Stimulated activated CD4-positive, alpha-beta T cell treated with anti-CD3 and anti-CD28 coated beads, Interleukin-2, amount 100 ng/mL, for 4 hours (primary cell): Measurements from ENCODE around the gene RAI14.
"Not testable (repeated sequence)": the region's sequence is repeated elsewhere in the genome, so short reads cannot be mapped to it uniquely, and the experiment has no call there.

Experiments used
- DNase-seq: peaks from one replicate; pipeline ENCODE4 v3.0.0-alpha.2; 2020; ENCODE audit warnings: low read depth

RAI14 gene

GRCh38 chr5:34820593-34820992 lies 164.5 kb downstream of the RAI14 start:
- no peak for DNase-seq

- DNase-seq, result no peak
Observed at GRCh38 chr5:34822956-34823715, 167.0 kb downstream of the RAI14 start.

- no peak for DNase-seq
Observed at GRCh38 chr5:34826347-34826746, 170.2 kb downstream of the RAI14 start.

GRCh38 chr5:34827588-34828506 lies 171.7 kb downstream of the RAI14 start:
- no peak for DNase-seq

GRCh38 chr5:34830827-34831226 lies 174.7 kb downstream of the RAI14 start:
- DNase-seq, result not testable (repeated sequence)

- DNase-seq, result no peak
Observed at GRCh38 chr5:34831303-34831702, 175.2 kb downstream of the RAI14 start.

- no peak for DNase-seq
Observed at GRCh38 chr5:34832568-34832967, 176.4 kb downstream of the RAI14 start.

- no peak for DNase-seq
Observed at GRCh38 chr5:34833090-34833489, 177.0 kb downstream of the RAI14 start.

GRCh38 chr5:34833976-34834793 lies 178.1 kb downstream of the RAI14 start:
- DNase-seq, result no peak

GRCh38 chr5:34834794-34835089 lies 178.6 kb downstream of the RAI14 start:
- DNase-seq, result no peak

GRCh38 chr5:34835664-34836063 lies 179.5 kb downstream of the RAI14 start:
- no peak for DNase-seq

GRCh38 chr5:34838785-34839714 lies 182.9 kb downstream of the RAI14 start, which contains the start of gene TTC23L:
Gene TTC23L (plus strand): TSS chr5:34839164. CDS start chr5:34840672, 1,508 bp downstream.
- peak; percentile 84 for DNase-seq

GRCh38 chr5:34841816-34842215 lies 185.7 kb downstream of the RAI14 start:
- no peak for DNase-seq

GRCh38 chr5:34842554-34842953 lies 186.4 kb downstream of the RAI14 start:
- DNase-seq, result no peak

- no peak for DNase-seq
Observed at GRCh38 chr5:34843497-34843896, 187.4 kb downstream of the RAI14 start.

GRCh38 chr5:34844106-34844505 lies 188.0 kb downstream of the RAI14 start:
- DNase-seq, result no peak

GRCh38 chr5:34844999-34845398 lies 188.9 kb downstream of the RAI14 start:
- no peak for DNase-seq

GRCh38 chr5:34847056-34847455 lies 190.9 kb downstream of the RAI14 start:
- no peak for DNase-seq

- DNase-seq, result no peak
Observed at GRCh38 chr5:34847552-34847951, 191.4 kb downstream of the RAI14 start.

GRCh38 chr5:34848230-34848629 lies 192.1 kb downstream of the RAI14 start:
- DNase-seq, result no peak

GRCh38 chr5:34849253-34849652 lies 193.1 kb downstream of the RAI14 start:
- no peak for DNase-seq
